ENCODE measurements around the gene ATP2B2.

The ATP2B2 gene

GRCh38 chr3:10495614-10496013, 9.8 kb downstream of the ATP2B2 start:
- no peak for DNase-seq (ENCODE audit: low read depth in 2 of 2, low spot score in 1 of 2)

GRCh38 chr3:10495003-10495402, 10.4 kb downstream of the ATP2B2 start:
- no peak for DNase-seq (ENCODE audit: low read depth in 2 of 2, low spot score in 1 of 2)

DNA sequence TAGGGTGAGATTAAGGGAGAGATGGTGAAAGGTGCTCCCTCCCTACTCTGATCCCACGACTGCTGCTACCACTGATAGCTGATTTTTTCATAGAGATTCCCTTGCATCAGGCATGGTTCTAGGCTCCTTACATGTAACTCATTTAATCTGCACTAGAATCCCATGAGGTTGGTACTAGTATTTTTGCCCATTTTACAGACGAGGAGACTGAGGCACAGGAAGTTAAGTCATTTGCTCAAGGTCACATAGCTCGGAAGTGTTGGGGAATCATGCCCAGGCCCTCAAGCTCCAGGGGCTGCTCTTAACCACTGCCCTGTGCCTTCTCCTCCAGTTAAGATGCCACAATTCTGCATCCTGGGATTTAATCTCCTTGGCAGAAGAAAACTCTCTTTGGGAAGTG, 11.2 kb downstream of the ATP2B2 start:
- DNase-seq (ENCODE audit: low read depth in 2 of 2, low spot score in 1 of 2), result no peak

DNA sequence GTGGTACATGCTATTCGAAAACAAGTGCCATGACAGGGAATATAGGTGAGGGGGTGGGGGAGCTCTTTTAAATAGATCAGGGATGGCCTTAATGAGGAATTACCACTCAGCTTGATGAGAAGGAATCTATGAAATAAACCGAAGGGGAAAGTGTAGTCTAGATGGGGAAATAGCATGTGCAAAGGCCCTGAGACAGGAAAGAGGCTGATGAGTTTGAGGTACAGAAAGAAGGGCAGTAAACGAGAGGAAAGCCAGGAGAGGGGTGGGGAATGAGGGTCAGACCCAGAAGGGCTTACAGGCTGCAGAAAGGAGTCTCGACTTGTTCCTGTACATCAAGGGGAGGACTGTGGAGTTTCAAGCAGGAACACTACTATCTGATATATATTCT, 12.2 kb downstream of the ATP2B2 start:
- no peak for DNase-seq (ENCODE audit: low read depth in 2 of 2, low spot score in 1 of 2)

GRCh38 chr3:10492364-10493201, 12.8 kb downstream of the ATP2B2 start:
- no peak for DNase-seq (ENCODE audit: low read depth in 2 of 2, low spot score in 1 of 2)

DNA sequence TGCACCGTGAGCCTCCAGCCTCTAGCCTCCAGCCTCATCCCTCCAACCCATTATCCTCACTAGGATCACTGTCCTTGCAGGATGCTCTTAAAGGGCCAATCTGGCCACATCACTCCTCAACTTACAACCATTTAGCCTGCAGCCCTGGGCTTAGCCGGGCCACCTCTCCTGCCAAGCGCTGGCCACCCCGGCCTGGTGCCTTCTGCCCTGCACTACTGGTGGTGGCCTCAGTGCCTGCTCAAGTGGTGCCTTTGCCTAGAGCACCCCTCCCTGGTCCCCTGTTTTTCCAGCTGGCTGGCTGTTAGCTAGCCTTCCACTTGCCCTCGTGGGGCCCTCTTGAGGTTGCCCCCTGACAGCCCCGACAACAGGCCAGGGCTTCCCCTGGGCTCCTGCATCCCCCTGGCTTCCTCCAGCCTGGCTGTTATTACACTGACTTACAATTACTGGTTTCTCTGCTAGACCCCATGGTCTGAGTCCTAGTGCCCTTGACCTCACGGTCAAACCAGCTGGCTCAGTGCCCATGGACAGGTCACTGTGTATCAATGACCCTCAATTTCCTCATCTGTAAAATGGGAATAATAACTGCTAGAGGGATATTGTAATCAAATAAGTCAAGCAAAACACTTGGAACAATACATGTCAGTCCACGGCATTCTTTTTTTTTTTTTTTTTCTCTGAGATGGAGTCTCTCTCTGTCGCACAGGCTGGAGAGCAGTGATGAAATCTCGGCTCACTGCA, 15.5 kb downstream of the ATP2B2 start:
- DNase-seq (ENCODE audit: low read depth in 2 of 2, low spot score in 1 of 2), result no peak

DNA sequence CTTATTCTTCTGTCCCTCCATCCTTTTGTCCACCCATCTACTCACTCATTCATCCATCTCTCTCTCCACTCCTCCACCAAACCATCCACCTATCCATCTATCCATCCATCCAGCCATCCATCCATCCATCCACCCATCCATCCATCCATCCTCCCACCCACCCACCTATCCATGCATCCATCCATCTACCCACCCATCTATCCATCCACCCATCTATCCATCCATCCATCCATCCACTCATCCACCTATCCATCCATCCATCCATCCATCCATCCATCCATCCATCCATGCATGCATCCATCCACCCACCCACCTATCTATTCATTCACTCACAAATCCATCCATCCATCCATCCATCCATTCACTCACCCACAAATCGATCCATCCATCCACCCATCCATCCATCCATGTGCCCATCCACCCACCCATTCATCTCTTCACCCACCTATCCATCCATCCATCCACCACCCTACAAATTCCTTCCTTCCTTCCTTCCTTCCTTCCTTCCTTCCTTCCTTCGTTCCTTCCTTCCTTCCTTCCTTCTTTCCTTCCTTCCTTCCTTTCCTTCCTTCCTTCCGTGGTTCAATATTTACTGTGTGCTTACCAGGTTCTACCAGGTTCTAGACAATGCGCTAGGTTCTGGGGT, 17.3 kb downstream of the ATP2B2 start:
- DNase-seq (ENCODE audit: low read depth in 2 of 2, low spot score in 1 of 2), result no peak

DNA sequence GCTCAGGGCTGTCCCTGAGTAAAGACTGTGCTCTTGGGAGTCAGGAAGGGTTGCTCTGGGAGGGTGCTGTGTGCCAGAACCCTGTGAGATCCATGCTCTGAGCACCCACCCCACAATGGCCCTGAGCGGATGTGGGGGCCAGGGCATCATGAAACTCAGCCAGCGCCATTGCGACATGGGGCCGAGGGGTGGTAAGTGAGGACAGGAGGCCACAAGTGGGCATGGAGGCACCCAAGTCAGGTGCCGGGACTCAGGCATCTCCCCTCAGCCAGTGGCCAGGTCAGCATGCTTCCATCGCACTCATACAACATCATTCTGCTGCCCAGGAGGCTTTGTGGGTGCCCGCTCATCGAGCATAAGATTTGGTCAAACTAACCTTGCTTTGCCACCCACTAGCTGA, 19.6 kb downstream of the ATP2B2 start:
- no peak for DNase-seq (ENCODE audit: low read depth in 2 of 2, low spot score in 1 of 2)

DNA sequence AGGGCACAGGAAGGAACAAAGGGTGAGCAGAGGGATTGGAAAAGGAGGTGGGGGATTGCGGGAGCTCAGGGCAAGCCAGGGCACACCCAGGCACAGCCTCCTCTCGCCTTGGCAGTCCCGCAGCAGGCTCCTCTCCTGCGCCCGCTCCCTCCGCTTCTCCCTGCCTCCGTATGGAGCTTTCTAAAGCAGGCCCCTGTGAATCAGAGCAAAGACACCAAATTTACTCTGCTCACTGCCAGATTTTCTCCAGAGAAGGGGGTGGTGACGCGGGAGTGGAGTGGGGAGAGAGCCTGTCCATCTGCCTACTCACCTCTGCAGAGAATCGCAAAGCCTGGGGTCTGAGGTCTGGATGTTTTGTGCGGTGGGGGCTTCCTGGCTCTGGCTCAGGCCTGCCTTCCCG, 20.0 kb downstream of the ATP2B2 start:
- DNase-seq (ENCODE audit: low read depth in 2 of 2, low spot score in 1 of 2), result no peak

DNA sequence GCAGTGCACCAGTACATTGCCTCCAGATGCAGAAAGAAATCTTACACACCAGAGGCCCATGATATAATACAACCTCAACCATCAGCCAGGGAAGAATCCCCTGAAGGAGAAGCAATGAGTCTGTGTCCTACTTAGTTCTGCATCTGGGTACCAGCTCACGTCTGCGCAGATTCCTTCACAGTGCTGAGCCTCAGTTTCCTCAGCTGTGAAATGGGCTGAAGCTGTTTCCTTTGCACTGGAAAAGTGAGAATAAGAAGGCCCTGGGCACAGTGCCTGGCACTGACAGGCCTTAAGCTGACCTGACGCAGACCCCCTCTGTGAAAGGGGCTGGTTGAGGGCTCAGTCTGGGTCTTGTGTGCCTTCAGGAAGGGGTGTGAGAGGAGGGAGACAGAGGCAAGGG, 20.7 kb downstream of the ATP2B2 start:
- no peak for DNase-seq (ENCODE audit: low read depth in 2 of 2, low spot score in 1 of 2)

GRCh38 chr3:10483686-10484345, 21.6 kb downstream of the ATP2B2 start:
- no peak for DNase-seq (ENCODE audit: low read depth in 2 of 2, low spot score in 1 of 2)

DNA sequence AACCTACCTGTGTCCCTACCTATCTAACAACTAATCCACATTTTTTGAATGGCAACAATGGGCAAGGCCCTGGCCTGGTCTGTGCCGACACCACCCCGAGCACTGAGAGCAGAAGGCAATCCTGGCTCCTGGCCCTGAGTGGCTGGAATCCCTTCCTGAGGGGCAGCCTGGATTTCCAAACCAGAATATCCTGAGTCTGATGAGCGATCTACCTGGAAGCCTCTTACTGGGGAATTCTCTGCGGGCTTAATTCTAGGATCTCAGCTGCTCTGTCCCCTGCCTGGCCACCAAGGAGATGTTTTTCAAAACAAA, 22.1 kb downstream of the ATP2B2 start:
- DNase-seq (ENCODE audit: low read depth in 2 of 2, low spot score in 1 of 2), result no peak

DNA sequence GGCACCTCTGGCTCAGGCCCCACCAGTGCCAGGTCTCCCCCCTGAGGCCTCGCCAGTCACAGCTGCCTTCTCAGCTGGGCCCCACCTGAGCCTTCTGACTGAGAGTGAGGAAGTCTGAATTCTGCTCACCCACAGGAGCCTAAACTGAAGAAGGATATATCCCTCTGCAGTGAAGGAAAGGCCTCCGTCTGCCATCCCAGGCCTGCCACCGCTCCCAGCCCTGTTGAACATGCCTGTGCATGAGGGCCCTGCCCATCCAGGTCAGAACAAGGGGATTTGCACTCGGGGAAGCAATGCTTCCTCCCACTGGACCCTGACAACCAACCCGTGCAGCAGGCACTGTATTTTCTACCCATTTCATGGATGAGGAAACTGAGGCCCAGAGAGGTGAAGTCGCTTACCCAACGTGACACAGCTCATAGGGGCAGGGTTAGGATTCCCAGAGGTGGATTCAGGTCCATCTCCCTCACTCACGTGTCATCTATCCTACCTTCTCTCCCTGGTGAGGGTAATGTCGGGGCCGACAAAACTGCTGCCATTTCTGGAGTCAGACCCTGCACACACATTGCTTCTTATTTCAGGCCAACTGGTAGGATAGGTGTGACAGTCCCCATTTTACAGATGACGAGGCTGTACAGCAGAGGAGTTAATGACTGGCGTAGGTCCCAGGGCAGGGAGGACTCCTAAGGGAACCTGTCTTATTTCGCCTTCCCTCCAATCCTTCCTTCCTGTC, 22.6 kb downstream of the ATP2B2 start:
- no peak for DNase-seq (ENCODE audit: low read depth in 2 of 2, low spot score in 1 of 2)

- DNase-seq (ENCODE audit: low read depth in 2 of 2, low spot score in 1 of 2), result no peak
Measured at GRCh38 chr3:10480871-10481378, 24.5 kb downstream of the ATP2B2 start.

DNA sequence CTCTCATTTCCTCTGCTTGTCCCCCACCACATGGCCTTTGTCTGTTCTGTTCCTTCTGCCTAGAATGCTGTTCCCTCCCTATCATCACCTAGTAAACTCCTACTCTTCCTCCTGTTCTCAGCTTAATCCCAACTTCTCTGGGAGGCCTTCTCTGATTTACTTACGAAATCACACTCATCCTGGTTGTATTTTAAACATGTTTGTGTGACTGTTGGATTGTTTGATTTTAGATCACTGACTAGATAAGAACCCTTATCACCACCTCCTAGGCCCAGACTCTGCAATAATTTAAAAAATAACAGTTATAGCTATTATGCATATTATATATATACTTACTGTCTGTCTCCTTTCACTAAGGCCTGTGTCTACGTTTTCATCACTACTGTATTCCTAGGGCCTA, 26.1 kb downstream of the ATP2B2 start:
- DNase-seq (ENCODE audit: low read depth in 2 of 2, low spot score in 1 of 2), result no peak

- DNase-seq (ENCODE audit: low read depth in 2 of 2, low spot score in 1 of 2), result no peak
Measured at GRCh38 chr3:10475983-10476382, 29.4 kb downstream of the ATP2B2 start.

- DNase-seq (ENCODE audit: low read depth in 2 of 2, low spot score in 1 of 2), result no peak
Measured at GRCh38 chr3:10474847-10475246, 30.5 kb downstream of the ATP2B2 start.

DNA sequence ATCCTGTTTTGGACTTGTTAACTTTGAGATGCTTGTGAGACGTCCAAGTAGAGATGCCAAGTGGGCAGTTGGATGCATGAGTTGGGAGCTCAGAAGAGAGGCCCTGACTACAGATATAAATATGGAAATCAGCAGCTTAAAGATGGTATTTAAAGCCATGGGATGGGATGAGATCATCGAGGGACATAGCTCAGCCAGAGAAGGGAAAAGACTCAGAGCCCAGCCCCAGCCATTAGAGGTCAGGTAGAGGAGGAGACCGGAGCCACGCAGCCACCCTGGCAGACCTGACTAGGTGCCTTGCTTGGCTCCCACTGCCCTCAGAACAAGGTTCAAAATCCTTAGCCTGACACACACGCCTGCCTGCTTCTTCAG, 31.1 kb downstream of the ATP2B2 start:
- no peak for DNase-seq (ENCODE audit: low read depth in 2 of 2, low spot score in 1 of 2)

DNA sequence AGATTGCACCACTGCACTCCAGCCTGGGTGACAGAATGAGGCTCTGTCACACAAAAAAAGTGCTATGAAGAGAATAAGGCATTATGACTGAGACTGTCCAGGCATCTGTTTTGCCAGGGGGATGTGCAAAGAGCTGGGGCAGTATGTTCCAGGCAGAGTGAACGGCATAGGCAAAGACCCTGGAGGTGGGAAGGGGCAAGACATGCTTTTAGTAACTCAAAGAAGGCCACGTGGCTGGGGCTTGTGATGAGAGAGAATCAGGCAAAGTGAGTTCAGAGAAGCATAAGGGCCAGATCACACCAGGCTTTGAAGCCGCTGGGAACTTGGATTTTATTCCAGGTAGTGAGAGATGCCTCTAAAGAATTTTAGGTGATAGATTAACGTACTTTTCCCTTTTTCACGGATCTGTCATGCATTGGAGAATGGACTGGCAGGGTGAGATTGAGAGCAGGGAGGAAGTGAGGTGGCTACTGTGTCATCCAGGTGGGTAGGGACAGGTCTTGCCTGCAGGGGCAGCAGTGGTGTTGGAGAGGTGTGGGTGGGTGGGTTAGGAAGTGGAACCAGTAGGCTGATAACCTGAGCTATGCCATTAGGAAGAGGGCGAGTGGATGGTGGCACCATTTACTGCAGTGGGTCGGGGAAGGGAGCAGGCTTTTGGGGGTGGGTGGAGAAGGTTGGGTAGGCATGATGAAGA, 31.7 kb downstream of the ATP2B2 start:
- DNase-seq (ENCODE audit: low read depth in 2 of 2, low spot score in 1 of 2), result no peak

DNA sequence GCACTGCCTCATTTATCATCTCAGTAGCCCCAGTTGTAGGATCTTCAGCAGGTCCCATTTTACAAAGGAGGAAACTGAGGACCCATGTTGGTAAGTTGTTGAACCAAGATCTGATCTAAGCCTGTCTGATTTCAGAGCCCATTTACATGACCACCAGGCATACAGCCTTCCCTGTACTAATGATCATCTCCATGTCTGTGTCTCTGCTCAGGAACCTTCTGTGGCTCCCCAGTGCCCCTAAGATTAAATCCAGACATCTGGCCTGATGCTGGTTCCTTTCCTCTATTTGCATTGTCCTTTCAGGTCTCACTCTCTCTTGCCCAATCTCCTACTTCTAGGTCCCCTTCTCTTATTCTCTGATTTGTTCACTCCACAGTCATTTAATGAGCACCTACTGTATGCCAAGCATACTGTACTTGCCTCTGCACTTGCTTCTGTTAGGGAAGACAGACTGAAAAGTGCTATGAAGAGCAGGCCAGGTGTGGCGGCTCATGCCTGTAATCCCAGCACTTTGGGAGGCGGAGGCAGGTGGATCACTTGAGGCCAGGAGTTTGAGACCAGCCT, 32.4 kb downstream of the ATP2B2 start:
- DNase-seq (ENCODE audit: low read depth in 2 of 2, low spot score in 1 of 2), result no peak
